ENCODE data around the gene CYTH1.

Gene CYTH1

DNA sequence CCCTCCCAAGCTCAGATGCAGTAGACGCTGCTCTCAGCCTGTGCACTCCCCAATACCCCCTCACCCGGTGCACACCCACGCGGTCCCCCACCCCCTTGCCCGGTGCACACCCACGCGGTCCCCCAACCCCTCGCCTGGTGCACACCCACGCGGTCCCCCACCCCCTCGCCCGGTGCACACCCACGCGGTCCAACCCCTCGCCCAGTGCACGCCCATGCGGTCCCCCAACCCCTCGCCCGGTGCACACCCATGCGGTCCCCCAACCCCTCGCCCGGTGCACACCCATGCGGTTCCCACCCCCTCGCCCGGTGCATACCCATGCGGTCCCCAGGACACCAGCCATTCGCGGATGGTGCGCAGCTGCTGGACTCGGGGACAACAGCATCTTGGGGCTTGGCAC lies 19.9 kb upstream of the CYTH1 start:
- Histone ChIP-seq H3K36me3 (ENCODE audit: low read depth) (peaks cover 86% of the 10 kb centered on the region), H3K27me3 (ENCODE audit: insufficient read depth, poor library complexity, severe bottlenecking) (no peaks in the 10 kb centered on the region), H3K27ac (ENCODE audit: poor library complexity, severe bottlenecking) (no peak overlapping the region), H3K9me3 (ENCODE audit: severe bottlenecking) (no peaks in the 10 kb centered on the region), H3K4me3 (ENCODE audit: severe bottlenecking) (no peak overlapping the region), H3K4me1 (ENCODE audit: insufficient read depth, poor library complexity, severe bottlenecking) (no peaks in the 10 kb centered on the region)
- no peak for DNase-seq (ENCODE audit: low spot score)
- no peak for ATAC-seq (ENCODE audit: low read depth)
- TF ChIP-seq CTCF (IDR thresholded peaks at IDR 0.05; ENCODE audit: poor library complexity, severe bottlenecking) = no peak

DNA sequence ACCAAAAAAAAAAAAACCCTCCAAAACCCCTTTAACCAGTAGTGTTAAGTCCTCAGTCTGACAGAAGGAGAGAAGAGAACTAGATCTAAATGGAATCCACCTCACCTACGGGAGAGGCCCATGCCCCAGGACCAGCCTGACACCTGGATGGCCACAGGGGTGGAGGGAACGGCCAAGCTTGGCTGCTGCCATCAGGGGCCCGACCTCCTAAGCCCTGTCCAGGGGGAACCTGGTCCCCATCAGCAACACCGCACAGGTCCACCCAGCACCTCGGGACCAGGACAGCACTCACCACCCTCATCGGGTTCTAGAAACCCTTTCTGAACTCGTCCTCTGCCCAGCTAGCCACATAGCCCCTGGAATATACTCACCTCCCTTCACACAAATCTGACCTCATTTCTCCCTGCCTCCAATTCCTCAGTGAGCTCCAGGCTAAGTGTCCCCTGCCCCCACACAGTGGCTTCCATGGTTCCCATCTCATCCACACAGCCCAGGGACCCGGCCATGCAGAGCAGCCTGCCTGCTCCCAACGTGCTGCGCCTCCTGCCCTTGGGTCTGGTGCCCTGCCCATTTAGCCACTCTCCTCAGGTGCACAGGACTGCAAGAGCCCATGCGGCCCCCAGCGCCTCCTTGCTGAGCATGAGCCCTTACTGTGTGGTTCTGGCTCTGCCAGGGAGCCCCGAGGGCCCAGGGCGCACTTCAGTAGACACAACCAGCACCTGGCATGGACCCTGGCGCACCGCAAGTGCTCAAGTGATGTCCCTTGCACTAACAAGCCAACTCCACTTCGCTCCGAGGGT lies 18.3 kb upstream of the CYTH1 start:
- ATAC-seq (ENCODE audit: low read depth) = no peak; the same call in 2 of the 3 replicates
- no peaks in the 10 kb centered on the region for H3K9me3 ChIP-seq (ENCODE audit: severe bottlenecking)
- H3K36me3 ChIP-seq (ENCODE audit: low read depth) = peaks cover 86% of the 10 kb centered on the region
- no peak overlapping the region for H3K27ac ChIP-seq (ENCODE audit: poor library complexity, severe bottlenecking)
- no peak for DNase-seq (ENCODE audit: low spot score)
- no peaks in the 10 kb centered on the region for H3K4me1 ChIP-seq (ENCODE audit: insufficient read depth, poor library complexity, severe bottlenecking)
- H3K27me3 ChIP-seq (ENCODE audit: insufficient read depth, poor library complexity, severe bottlenecking) = no peaks in the 10 kb centered on the region
- TF ChIP-seq CTCF (IDR thresholded peaks at IDR 0.05; ENCODE audit: poor library complexity, severe bottlenecking) = no peak
- H3K4me3 ChIP-seq (ENCODE audit: severe bottlenecking) = no peak overlapping the region

DNA sequence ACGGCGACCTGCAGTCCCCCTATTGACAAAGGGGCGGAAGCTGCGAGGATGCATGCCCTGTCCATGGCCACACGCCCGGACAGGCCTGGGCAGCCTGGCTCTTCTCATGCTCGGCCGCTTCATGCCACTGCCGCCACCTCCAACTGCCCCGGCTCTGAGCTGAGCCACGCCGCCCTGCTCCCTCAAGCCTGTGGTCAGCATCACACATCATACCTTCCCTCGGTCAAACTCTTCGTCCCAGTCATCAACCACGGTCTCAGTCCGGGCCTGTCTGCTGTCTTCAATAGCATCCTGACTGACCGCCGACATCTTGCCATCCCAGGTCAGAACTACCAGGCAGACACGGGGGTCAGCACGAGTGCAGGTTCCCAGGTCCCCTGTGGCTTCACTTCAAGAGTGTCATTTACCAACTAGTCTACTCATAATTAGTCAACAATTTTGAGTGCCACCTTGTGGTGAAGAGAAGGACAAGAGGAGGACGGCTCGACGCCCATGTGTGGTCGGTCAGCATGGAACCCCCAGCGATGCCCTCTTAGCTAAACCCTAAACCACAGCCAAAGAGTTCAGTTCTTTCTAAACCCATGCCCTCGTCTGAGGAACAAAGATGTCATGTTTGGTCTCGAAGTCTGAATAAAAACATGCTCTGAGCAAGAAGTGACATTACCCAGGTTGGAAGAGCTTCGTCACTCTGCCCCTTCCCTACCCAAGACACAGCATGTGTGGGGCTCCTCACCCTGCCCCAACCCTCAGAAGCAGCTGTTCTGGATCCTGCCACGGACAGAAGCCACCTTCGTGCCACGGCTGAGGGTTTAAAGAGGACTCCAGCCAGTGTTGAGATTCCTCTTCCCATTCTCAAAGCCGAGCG lies 16.9 kb upstream of the CYTH1 start:
- H3K36me3 ChIP-seq (ENCODE audit: low read depth) = peaks cover 77% of the 10 kb centered on the region
- DNase-seq (ENCODE audit: low spot score) (no peak), ATAC-seq (ENCODE audit: low read depth) (no peak)
- H3K9me3 ChIP-seq (ENCODE audit: severe bottlenecking) = no peaks in the 10 kb centered on the region
- H3K27ac ChIP-seq (ENCODE audit: poor library complexity, severe bottlenecking) = no peak overlapping the region
- H3K4me1 ChIP-seq (ENCODE audit: insufficient read depth, poor library complexity, severe bottlenecking) = no peaks in the 10 kb centered on the region
- TF ChIP-seq CTCF (IDR thresholded peaks at IDR 0.05; ENCODE audit: poor library complexity, severe bottlenecking) = peak; percentile 47
- H3K27me3 ChIP-seq (ENCODE audit: insufficient read depth, poor library complexity, severe bottlenecking) = no peaks in the 10 kb centered on the region
- no peak overlapping the region for H3K4me3 ChIP-seq (ENCODE audit: severe bottlenecking)

- H3K4me3 ChIP-seq (ENCODE audit: severe bottlenecking) = no peak overlapping the region
These were observed 15.9 kb upstream of the CYTH1 start for GRCh38 chr17:78797691-78798585.

More at GRCh38 chr17:78797691-78798585, 15.9 kb upstream of the CYTH1 start:
- Histone ChIP-seq H3K9me3 (ENCODE audit: severe bottlenecking) (no peaks in the 10 kb centered on the region), H3K27me3 (ENCODE audit: insufficient read depth, poor library complexity, severe bottlenecking) (no peaks in the 10 kb centered on the region), H3K27ac (ENCODE audit: poor library complexity, severe bottlenecking) (no peak overlapping the region), H3K36me3 (ENCODE audit: low read depth) (peaks cover 71% of the 10 kb centered on the region), H3K4me1 (ENCODE audit: insufficient read depth, poor library complexity, severe bottlenecking) (no peaks in the 10 kb centered on the region)
- DNase-seq (ENCODE audit: low spot score) (no peak), ATAC-seq (ENCODE audit: low read depth) (no peak)
- no peak for TF ChIP-seq CTCF (IDR thresholded peaks at IDR 0.05; ENCODE audit: poor library complexity, severe bottlenecking)

All from RWPE2 (cell line).